Measurements from ENCODE around the gene PHTF1. TPM values are rescaled to one million over a fixed set of nuclear protein-coding genes. Genes with fewer than 3 reads are reported as not detected.
"Not testable (repeated sequence)": the region's sequence is repeated elsewhere in the genome, so short reads cannot be mapped to it uniquely, and the experiment has no call there.

Gene PHTF1
- total RNA-seq, 4 donors from 2014 or later: 7.6 to 30.3 (median 17.0) TPM

- TF ChIP-seq, protein P1, sequence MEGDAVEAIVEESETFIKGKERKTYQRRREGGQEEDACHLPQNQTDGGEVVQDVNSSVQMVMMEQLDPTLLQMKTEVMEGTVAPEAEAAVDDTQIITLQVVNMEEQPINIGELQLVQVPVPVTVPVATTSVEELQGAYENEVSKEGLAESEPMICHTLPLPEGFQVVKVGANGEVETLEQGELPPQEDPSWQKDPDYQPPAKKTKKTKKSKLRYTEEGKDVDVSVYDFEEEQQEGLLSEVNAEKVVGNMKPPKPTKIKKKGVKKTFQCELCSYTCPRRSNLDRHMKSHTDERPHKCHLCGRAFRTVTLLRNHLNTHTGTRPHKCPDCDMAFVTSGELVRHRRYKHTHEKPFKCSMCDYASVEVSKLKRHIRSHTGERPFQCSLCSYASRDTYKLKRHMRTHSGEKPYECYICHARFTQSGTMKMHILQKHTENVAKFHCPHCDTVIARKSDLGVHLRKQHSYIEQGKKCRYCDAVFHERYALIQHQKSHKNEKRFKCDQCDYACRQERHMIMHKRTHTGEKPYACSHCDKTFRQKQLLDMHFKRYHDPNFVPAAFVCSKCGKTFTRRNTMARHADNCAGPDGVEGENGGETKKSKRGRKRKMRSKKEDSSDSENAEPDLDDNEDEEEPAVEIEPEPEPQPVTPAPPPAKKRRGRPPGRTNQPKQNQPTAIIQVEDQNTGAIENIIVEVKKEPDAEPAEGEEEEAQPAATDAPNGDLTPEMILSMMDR (IDR thresholded peaks at IDR 0.05): no peak
- TF ChIP-seq POLR2A (IDR thresholded peaks at IDR 0.05): no peak
- intact Hi-C loops (cut with DNase I; ENCODE audit: low total_unique reads): no loop called here
These were observed 16.8 kb downstream of the PHTF1 start for GRCh38 chr1:113742515-113742914.

GRCh38 chr1:113734357-113735055, 24.8 kb downstream of the PHTF1 start:
- H3K27me3 ChIP-seq: no peaks in the 10 kb centered on the region
- TF ChIP-seq, protein P1 (IDR thresholded peaks at IDR 0.05): no peak
- no peaks in the 10 kb centered on the region for H3K9me3 ChIP-seq
- H3K27ac ChIP-seq: no peak overlapping the region
- no peaks in the 10 kb centered on the region for H3K4me1 ChIP-seq
- H3K36me3 ChIP-seq: no peaks in the 10 kb centered on the region
- no peak overlapping the region for H3K4me3 ChIP-seq
- no peak for DNase-seq
- intact Hi-C loops (cut with DNase I; ENCODE audit: low total_unique reads): no loop called here

More at GRCh38 chr1:113742515-113742914, 16.8 kb downstream of the PHTF1 start:
- DNase-seq: no peak
- Histone ChIP-seq H3K4me1 (no peaks in the 10 kb centered on the region), H3K9me3 (no peaks in the 10 kb centered on the region), H3K4me3 (no peak overlapping the region), H3K36me3 (no peaks in the 10 kb centered on the region), H3K27me3 (no peaks in the 10 kb centered on the region), H3K27ac (no peak overlapping the region)

GRCh38 chr1:113732802-113733201, 26.5 kb downstream of the PHTF1 start:
- H3K9me3 ChIP-seq: no peaks in the 10 kb centered on the region
- no peak overlapping the region for H3K4me3 ChIP-seq
- no peaks in the 10 kb centered on the region for H3K4me1 ChIP-seq
- no peak for DNase-seq
- H3K27me3 ChIP-seq: no peaks in the 10 kb centered on the region
- no peak overlapping the region for H3K27ac ChIP-seq
- no peaks in the 10 kb centered on the region for H3K36me3 ChIP-seq
- TF ChIP-seq POLR2A (IDR thresholded peaks at IDR 0.05): no peak
- TF ChIP-seq, protein P1 (IDR thresholded peaks at IDR 0.05): no peak
- intact Hi-C loops (cut with DNase I; ENCODE audit: low total_unique reads): no loop called here

GRCh38 chr1:113721010-113721409, 38.3 kb downstream of the PHTF1 start:
- DNase-seq: no peak
- Histone ChIP-seq H3K27me3 (no peaks in the 10 kb centered on the region), H3K27ac (no peak overlapping the region), H3K4me3 (no peak overlapping the region), H3K9me3 (no peaks in the 10 kb centered on the region), H3K4me1 (no peaks in the 10 kb centered on the region), H3K36me3 (no peaks in the 10 kb centered on the region)
- intact Hi-C loops (cut with DNase I; ENCODE audit: low total_unique reads): no loop called here
- no peak for TF ChIP-seq POLR2A (IDR thresholded peaks at IDR 0.05)

GRCh38 chr1:113718621-113719020, 40.7 kb downstream of the PHTF1 start:
- H3K27me3 ChIP-seq; DNase-seq; H3K4me3 ChIP-seq; H3K36me3 ChIP-seq; H3K9me3 ChIP-seq; H3K27ac ChIP-seq; intact Hi-C loops (cut with DNase I; ENCODE audit: low total_unique reads); H3K4me1 ChIP-seq: not testable (repeated sequence)

DNA sequence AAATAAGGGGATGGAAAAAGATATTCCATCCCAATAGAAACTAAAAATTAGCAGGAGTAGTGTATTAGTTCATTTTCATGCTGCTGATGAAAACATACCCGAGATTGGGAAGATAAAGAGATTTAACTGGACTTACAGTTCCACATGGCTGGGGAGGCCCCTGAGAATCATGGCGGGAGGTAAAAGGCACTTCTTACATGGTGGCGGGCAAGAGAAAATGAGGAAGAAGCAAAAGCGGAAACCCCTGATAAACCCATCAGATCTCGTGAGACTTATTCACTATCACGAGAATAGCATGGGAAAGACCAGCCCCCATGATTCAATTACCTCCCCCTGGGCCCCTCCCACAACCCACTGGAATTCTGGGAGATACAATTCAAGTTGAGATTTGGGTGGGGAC, 41.8 kb downstream of the PHTF1 start:
- H3K27ac ChIP-seq; intact Hi-C loops (cut with DNase I; ENCODE audit: low total_unique reads); H3K27me3 ChIP-seq; H3K4me3 ChIP-seq; DNase-seq; H3K9me3 ChIP-seq; H3K36me3 ChIP-seq; H3K4me1 ChIP-seq: not testable (repeated sequence)
